Stimulated activated CD8-positive, alpha-beta memory T cell treated with anti-CD3 and anti-CD28 coated beads, Interleukin-7, amount 100 ng/mL, for 1 hour (primary cell): ENCODE measurements around the gene LCN2.

Experiments used
- DNase-seq, 2 donors: peaks; one replicate each; pipeline ENCODE4 v3.0.0-alpha.2; 2020; ENCODE audit warnings: low read depth in 2 of 2

Gene LCN2

DNA sequence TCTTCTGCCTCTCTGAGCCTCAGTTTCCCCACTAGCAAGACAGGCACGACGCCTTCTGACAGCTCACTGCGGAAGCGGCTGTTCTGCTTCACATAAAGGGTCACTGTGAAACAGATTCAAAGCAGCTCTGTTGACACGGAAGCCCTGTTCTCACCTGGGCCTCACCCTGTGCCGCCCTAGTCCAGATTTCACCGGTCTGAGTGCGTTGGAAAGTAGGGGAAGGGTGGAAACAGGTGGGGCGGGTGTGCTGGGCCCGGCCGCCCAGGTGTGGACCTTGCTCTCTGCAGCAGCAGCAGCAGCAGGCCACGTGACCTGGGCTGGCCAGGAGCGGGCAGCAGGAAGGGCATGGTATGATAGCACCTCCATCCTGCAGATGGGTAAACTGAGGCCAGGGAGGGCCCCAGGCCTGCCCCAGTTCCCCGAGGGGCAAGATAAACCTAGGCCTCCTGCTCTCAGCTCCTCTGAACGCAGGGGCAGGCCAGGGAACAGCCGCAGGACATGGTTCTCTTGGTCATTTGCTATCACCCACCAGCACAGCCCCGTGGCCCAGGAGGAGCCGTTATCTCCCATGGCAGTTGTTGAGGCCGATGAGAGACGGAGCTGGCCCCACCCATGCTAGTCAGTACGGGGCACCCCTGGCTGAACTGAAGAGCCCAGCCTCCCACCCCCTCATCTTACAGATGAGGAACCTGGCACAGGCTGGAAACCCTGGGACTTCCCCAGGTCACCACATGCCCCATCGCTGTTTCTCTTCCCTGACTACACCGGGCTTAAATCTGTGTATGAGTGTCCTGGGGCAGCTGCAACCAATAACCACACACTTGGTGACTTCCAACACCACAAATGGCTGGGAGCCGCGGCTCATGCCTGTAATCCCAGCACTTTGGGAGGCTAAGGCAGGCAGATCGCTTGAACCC lies 33.8 kb upstream of the LCN2 start:
- no peak for DNase-seq

DNA sequence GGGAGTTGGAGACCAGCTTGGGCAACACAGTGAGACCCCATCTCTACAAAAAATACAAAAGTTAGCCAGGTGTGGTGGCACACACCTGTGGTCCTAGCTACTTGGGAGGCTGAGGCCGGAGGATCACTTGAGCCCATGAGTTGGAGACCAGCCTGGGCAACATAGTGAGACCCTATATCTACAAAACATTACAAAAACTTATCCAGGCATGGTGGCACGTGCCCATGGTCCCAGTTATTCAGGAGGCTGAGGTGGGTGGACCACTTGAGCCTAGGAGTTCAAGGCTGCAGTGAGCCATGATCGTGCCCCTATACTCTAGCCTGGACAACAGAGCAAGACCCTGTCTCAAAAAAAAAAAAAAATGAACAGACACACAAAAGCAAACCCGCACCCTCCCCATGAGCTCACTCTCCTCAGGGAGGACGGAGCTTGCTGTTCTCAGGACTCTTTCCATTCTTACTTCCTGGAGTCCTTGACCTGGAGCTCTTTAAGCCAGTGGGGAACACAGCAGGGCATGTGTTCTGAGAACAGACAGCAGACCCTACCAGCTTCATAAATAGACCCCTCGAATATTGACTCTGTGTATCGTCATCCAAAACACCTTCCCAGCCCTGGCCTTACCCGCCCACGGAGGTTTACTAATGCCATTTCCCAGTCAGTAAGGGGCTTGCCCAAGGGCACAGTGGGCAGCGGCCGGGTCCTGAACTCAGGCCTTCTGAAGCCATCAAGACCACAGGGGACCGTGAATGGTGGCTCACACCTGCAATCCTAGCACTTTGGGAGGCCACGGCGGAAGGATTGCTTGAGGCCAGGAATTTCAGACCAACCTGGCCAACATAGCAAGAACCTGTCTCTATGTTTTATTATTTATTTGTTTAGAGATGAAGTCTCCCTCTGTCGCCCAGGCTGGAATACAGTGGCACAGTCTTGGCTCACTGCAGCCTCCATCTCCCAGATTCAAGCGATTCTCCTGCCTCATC lies 32.9 kb upstream of the LCN2 start:
- no peak for DNase-seq

GRCh38 chr9:128117613-128118471 lies 31.4 kb upstream of the LCN2 start:
- DNase-seq, result peak; percentile 92 to 99

- DNase-seq, result no peak
Measured at GRCh38 chr9:128118472-128118857, 30.8 kb upstream of the LCN2 start.

DNA sequence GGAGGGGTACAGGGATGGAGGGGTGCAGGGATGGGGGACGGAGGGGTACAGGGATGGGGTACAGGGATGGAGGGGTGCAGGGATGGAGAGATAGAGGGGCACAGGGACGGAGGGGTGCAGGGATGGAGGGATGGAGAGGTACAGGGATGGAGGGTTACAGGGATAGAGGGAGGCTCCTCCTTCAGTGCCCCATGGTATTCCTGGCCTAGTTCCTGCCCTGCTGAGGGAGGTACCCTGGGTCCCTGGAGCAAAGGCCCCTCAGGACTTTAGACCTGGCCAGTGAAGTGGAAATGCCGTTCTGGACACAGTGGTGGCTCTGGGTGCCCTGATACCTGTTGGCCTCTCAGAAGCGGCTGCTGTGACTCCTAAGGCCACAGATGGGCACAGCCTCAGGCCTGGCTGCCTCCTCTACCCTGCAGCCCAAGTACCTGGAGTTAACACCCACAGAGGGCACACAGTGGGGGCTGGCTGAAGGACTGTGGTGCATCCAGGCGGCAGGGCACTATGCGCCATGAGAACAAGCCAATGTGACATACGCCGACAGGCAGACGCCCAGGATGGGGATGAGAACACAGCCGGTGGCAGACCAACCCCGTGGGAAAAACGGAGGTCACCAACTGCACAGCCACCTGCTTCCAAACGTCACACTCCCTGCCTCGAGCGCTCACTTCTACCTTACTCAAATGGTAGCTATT lies 30.1 kb upstream of the LCN2 start:
- no peak for DNase-seq

GRCh38 chr9:128120061-128120740 lies 29.1 kb upstream of the LCN2 start:
- DNase-seq, result no peak

GRCh38 chr9:128120741-128121465 lies 28.4 kb upstream of the LCN2 start:
- DNase-seq, result no peak

DNA sequence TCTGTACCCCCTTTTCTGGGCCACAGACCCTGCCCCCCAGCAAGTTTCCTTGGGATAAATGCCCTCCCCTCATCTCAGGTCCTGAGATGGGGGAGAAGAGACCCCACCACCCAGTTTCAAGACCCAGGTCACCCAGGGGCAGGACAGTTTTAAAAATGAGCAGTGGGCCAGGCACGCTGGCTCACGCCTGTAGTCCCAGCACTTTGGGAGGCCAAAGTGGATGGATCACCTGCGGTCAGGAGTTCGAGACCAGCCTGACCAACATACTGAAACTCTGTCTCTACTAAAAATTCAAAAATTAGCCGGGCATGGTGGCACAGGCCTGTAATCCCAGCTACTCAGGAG lies 27.8 kb upstream of the LCN2 start:
- DNase-seq, result no peak

GRCh38 chr9:128121924-128122808 lies 27.1 kb upstream of the LCN2 start:
- DNase-seq, result no peak

GRCh38 chr9:128122809-128123175 lies 26.5 kb upstream of the LCN2 start:
- no peak for DNase-seq

GRCh38 chr9:128123451-128124080 lies 25.7 kb upstream of the LCN2 start:
- no peak for DNase-seq

DNA sequence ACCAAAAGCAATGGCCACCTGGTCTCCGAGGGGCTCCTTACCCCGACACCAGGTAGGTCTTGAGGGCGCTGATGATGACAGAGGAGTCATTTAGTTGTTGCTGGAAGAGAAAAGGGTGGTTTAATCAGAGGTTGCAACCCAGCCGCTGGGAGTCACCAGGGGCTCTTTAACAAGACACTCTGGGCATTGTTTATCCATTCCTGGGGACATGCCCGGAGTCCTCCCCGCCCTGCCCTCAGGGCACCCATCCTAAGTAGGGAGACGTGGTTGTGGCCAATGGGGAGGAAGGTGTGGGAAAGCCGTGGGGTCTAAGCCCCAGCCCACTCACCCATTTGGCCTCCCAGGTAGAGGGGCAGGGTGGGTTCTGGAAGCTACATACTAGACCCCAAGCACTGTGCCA lies 24.8 kb upstream of the LCN2 start:
- no peak for DNase-seq

GRCh38 chr9:128124873-128125579 lies 24.2 kb upstream of the LCN2 start:
- DNase-seq, result no peak

DNA sequence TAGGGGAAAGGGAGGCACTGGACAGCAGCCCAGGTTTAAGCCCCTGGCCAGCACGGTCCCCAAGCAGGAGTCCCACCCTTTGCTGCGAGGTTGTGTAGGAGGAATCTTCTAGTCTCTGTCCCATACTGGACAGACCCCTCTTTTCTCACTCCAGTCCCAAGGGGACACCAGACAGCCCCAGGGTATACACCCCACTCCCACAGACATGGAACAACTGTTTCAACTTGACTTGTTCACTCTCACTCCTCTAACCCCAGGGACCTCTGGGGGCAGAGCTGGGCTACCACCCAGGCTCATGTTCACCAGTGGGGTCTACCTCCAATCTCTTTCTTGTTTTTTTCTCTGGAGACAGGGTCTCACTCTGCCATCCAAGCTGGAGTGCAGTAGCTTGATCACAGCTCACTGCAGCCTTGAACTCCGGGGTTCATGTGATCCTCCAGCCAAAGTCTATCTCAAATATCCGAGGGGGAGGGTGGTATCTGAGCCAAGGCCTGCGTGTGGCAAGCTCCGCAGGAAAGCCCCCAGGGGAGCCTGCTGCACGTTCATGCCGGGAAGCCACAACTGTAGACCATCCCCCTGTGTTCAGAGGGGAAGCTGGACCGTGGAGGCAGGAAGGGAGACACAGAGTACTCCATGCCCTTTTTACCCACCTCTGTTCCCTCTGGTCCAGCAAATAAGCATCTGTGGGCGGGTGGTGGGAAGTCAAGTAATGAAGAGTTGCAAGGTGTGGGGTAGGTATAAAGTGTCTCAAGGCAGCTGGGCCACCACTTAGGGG lies 23.5 kb upstream of the LCN2 start:
- no peak for DNase-seq

GRCh38 chr9:128127568-128127989 lies 21.7 kb upstream of the LCN2 start, which contains the start of gene PTGES2:
Gene PTGES2, minus strand, starts transcription at chr9:128127729. Its CDS starts 12 bp downstream, at chr9:128127717.
- DNase-seq, result peak; percentile 59 to 64

DNA sequence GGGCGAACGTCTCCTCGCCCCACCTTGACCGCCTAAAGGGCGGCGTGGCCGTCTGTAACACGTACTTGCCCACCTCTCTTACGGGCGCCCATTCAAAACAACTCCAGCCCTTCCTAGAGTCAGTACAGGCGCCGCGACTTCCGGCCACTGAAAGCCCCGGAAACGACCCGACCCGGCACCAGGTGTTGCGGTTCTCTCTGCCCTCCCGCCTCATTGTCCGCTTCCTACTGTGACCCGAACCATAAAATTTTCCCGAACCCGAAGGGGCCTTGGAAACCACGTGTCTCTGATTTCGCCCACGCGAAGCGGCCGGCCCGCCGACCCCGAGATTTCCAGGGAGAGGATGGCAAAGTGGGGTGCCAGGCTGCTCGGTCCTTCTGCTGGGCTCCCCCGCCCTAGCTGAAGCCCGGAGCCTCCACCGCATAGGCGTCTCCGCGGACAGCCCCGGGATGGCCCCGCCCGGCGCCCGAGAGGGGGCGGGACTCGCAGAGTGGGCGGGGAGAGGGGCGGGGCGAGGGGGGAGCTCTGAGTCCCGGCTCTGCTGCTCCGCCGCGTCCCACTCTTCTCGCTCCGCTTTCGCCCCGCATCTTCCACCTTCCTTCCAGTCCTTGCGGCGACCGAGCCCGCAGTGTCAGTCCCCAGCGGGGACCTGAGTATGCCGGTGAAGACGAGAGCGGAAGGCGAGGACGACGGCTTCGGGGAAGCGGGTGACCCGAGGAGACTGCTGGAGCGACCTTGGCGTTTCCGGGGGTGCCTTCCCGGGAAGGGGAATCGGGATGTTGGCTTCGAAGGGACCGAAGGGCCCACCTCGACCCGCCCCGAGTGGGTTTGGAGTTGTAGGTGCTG lies 21.0 kb upstream of the LCN2 start:
- peak; percentile 69 to 71 for DNase-seq
